GM18502 (cell line): ENCODE results near the gene GRIP2.

Experiments
- ATAC-seq: cut with Tn5 transposase; IDR thresholded peaks from one replicate; pipeline ENCODE4 v1.9.1; 2021; ENCODE audit warnings: mild to moderate bottlenecking; ENCODE audit not compliant: unreplicated experiment, poor library complexity

The GRIP2 gene

GRCh38 chr3:14458434-14459275 is 81.5 kb downstream of the GRIP2 start:
- ATAC-seq, result no peak

GRCh38 chr3:14457999-14458398 is 82.1 kb downstream of the GRIP2 start:
- ATAC-seq, result no peak

DNA sequence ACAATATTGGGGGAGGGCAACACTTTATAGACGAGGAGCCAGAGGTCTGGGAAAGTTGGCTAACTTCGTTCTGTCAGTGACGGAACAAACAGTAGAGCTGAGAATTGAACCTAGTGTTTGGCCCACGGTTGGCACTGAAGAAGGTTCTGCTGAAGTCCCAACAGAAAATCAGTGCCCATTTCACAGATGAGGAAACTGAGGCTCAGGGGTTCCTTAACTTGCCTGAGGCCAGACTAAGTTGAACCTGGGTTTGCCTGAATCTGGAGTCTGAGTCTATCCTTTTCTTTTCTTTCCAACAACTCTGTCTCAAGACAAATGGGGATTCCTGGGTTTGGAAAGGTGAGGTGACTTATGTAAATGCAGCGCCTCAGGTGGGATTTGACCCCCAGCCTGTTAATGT is 82.7 kb downstream of the GRIP2 start:
- ATAC-seq, result no peak

DNA sequence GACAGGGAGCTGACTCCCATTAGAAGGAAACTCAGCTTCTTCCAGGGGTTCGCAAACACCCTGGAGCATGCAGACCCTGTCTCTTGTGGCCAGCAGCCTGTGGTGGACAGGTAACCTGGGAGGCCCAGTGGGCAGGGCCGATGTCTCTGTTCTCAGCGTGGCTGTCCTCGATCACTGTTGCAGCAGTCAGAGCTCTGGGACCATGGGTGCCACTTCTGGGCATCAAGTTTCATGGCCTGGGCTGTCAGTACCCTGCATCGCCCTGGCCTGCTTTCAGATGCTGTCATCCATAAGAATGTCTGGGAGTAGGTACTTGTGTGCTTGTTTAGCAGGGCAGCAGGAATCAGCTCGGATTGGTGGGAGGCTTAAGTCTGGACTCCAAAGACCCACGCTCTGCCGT is 83.3 kb downstream of the GRIP2 start:
- ATAC-seq, result no peak

- no peak for ATAC-seq
Observed at GRCh38 chr3:14455571-14456317, 84.4 kb downstream of the GRIP2 start.

DNA sequence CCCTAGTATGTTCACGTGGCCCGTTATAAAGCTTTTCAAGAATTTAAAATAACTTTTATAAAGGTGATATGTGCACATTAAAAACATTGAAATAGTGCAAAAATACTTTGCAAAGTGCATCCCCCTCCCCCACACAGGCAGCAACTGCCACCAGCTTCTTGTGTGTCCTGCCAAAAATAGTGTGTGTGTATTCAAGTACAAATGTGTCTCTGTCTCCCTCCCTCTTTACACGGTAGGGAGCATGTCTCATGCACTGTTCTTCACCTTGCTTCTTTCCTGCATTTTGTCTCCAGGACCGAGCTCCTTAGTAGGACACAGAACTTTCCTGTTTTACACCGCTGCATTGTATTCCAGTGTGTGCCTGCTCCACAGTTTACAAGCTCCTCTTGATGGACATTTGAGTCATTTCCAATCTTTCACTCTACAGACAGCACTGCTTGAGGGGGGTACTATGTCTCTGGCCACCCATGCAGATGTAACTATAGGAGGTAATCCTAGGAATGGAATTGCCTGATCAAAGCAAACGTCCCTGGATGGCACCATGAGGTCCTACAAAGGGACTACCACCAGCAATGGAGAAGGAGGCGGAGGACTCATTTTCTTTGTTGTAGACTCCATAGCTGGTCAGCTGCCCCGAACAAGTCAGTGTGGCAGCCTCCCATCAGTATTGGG is 85.4 kb downstream of the GRIP2 start:
- no peak for ATAC-seq

DNA sequence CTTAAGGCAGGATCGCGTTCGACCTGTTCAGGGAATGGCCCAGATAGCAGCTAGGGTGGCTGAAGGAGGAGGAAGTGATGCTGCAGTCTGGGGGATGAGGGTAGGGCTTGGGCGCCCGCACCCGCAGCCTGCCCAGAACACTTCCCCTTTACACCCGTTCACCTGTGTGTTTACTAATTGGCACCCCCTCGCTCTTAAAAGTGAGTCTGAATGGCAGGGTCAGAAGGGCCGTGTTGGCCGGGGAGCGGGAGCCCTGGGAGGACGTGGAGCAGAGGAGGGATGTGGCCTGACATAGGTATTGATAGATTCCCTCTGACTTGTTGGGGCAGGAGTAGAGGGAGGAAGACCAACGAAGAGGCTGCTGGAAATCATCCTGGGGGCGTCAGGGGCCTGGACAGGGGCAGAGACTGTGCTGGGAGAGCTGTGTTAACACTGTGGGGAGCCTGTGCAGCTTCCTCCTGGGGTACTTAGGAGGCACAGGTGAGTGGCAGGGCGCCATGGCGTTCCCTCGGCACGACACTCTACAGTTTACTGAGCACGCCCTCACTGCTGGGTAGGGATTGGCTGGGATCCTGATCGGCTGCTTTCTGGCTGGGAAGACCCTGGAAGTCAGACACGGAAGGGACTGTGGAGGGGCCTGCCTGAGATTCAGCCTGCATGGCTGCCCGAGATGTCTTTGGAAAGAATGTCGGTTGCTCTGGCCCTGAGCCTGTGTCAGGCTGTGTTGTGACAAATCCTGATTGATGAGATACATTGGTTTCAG is 86.1 kb downstream of the GRIP2 start:
- ATAC-seq, result no peak

GRCh38 chr3:14452740-14453710 is 87.1 kb downstream of the GRIP2 start:
- no peak for ATAC-seq

DNA sequence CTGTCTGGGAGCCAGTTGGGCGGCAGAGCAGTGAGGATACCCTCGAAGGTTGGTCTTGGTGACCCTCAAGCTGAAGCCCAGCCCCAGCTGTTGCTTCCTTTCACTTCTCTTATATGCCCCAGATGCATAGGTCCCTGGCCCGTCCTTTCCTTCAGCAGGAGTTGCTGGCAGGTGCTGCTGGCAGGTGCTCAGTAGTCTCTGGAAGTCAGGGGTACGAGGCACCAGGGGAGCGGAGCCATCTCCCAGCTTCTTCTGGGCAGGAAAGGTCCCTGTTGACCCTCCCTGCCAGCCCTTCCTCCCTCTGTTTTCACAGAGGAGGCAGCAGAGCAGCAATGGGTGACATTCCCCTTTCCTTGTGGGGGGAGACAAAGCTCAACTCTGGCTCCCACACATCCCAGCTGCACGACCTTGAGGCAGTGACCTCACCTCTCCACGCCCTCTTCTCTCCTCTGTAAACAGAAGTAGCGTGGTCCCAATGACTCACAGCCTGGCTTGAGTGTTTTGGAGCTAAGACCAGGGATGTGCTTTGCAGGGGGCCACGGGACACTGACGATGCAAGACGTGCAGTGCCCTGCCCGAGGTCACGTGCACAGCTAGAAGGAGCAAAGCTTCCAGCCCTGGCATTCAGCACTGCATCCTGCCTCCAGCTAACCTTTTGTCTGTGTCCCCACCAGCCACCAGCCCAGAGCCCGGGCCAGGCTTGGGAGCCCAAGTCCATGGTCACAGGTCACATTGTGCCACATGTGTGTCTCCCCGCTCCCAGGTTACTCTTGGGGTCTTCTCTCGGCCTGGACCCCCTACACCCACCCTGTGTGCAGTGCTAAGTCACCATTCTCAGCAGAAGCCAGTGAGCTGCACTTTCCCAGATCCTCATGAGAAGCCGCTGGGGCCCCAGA is 88.0 kb downstream of the GRIP2 start:
- ATAC-seq, result no peak

DNA sequence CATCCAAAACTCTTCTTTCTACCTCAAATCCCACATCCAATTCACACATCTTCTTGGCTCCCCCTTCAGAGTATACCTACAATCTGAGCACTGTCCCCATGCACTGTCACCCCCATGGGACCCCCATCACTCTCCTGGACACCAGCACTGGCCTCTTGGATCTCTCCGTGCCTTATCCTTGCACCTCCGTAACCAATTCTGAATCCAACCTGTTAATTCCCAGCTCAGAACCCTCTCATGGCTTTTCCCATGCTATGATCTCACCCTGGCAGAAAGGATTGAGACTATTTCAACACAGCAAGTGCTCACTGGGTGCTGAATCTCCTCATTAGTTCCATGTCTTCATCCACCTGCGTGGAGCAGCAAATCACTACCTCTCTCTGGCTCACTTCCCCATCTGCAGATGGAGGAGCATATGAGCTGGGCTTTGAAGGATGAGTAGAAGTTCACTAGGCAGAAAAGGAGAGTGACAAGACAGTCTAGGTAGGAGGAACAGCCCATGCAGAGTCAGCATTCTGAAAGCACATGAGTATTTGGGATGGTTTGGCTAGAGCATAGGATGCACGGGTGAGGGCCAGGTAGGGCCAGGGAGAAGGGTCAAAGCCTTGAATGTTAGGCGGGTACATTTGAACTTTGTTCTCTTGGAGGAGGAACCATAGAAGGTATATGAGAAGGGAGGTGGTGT is 89.1 kb downstream of the GRIP2 start:
- ATAC-seq, result no peak

DNA sequence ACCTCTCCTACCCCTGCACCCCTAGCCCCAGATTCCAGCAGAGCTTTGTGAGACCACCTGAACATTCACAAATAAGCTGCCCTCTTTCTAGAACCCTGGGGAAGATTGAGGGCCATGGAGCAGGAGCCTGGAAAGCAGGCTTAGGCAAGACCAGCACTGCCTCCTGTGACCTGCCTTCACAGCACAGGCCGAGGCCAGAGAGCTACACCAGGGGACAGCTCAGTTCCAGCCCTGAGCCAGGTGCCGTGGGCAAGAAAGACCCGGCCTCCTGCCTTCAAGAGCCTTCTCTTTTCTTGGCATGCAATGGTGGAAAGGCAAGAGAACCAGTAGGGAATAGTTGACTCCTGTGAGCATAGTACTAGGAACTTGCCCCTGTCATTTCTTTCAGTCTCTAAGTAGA is 89.6 kb downstream of the GRIP2 start:
- ATAC-seq, result no peak

- no peak for ATAC-seq
Observed at GRCh38 chr3:14448756-14449727, 91.1 kb downstream of the GRIP2 start.

GRCh38 chr3:14448063-14448462 is 92.1 kb downstream of the GRIP2 start:
- ATAC-seq, result no peak

GRCh38 chr3:14446988-14447570 is 93.1 kb downstream of the GRIP2 start:
- no peak for ATAC-seq

DNA sequence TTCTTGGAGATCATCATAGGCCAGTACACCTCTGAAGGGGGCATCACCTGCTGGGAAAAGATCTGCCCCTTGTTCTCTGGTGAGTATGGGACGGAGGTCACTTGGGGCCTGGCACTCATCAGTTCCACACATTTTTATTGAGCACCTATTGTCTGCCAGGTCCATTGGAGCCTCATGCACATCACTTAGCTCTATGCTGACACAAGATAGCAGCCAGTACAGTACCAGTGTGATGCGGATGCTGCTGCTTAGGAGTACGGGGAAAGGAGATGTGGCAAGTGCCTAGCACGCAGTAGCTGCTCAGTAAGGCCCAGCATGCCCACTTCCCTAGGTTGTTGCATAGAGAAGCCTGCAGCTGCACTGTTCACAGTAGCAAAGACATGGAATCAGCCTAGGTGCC is 94.4 kb downstream of the GRIP2 start:
- ATAC-seq, result no peak

GRCh38 chr3:14444380-14444779 is 95.8 kb downstream of the GRIP2 start:
- ATAC-seq, result no peak
